GM19099 (cell line): Measurements from ENCODE around the gene LRCH4.

Experiments used
- POLR2A ChIP-seq: IDR thresholded peaks from 3 replicates; pipeline ENCODE4 v1.6.1; 2011; ENCODE audit warnings: low read depth; ENCODE audit not compliant: insufficient read length; ENCODE audit errors: extremely low read depth

The LRCH4 gene

GRCh38 chr7:100611983-100612729, 26.2 kb upstream of the LRCH4 start, which contains the start of gene MOSPD3:
Gene MOSPD3 (plus strand): TSS chr7:100612540. CDS start chr7:100612792, 252 bp downstream.
- peak; percentile 91 for TF ChIP-seq POLR2A

- no peak for TF ChIP-seq POLR2A
These were observed 24.0 kb upstream of the LRCH4 start for GRCh38 chr7:100609958-100610357.

- TF ChIP-seq POLR2A = no peak
These were observed 21.2 kb upstream of the LRCH4 start for GRCh38 chr7:100607111-100607510.

GRCh38 chr7:100606313-100606712, 20.4 kb upstream of the LRCH4 start:
- no peak for TF ChIP-seq POLR2A

GRCh38 chr7:100604976-100605911, 19.3 kb upstream of the LRCH4 start:
- TF ChIP-seq POLR2A = no peak

GRCh38 chr7:100604028-100604975, 18.4 kb upstream of the LRCH4 start:
- peak; percentile 43 for TF ChIP-seq POLR2A

GRCh38 chr7:100603726-100604027, 17.7 kb upstream of the LRCH4 start:
- no peak for TF ChIP-seq POLR2A

- no peak for TF ChIP-seq POLR2A
These were observed 17.2 kb upstream of the LRCH4 start for GRCh38 chr7:100602889-100603725.

GRCh38 chr7:100600730-100601038, 14.8 kb upstream of the LRCH4 start:
- no peak for TF ChIP-seq POLR2A

GRCh38 chr7:100599911-100600729, 14.2 kb upstream of the LRCH4 start:
- TF ChIP-seq POLR2A = no peak

GRCh38 chr7:100598425-100598824, 12.5 kb upstream of the LRCH4 start:
- no peak for TF ChIP-seq POLR2A

- no peak for TF ChIP-seq POLR2A
These were observed 9.3 kb upstream of the LRCH4 start for GRCh38 chr7:100595188-100595587.

GRCh38 chr7:100591596-100591995, 5.7 kb upstream of the LRCH4 start:
- TF ChIP-seq POLR2A = no peak

GRCh38 chr7:100590077-100590737, 4.3 kb upstream of the LRCH4 start:
- TF ChIP-seq POLR2A = no peak
